Esophagus squamous epithelium (tissue), 5 donors: ENCODE data around the gene MTRFR. TPM values are rescaled to one million over a fixed set of nuclear protein-coding genes. Genes with fewer than 3 reads are reported as not detected.
"Not testable (repeated sequence)": the region's sequence is repeated elsewhere in the genome, so short reads cannot be mapped to it uniquely, and the experiment has no call there.

Experiments
- DNase-seq: peaks from one replicate; lab custom pipeline; 2025; lab: John Stamatoyannopoulos, UW
- H3K27ac ChIP-seq, 4 donors: fragments of 200-600 bp; sonication (generic); one replicate each; pipeline ENCODE4 v1.5.1; 2016 to 2019; ENCODE audit warnings: mild to moderate bottlenecking in 1 of 4
- H3K27me3 ChIP-seq, 4 donors: fragments of 200-600 bp; sonication (generic); 1 replicate in 3 of 4; 2 replicates in 1 of 4; pipeline versions ENCODE4 v1.5.1 to v1.6.0; 2017 to 2021; ENCODE audit warnings: antibody characterized with exemption in 1 of 4
- H3K36me3 ChIP-seq, 3 donors: fragments of 200-600 bp; sonication (generic); one replicate each; pipeline ENCODE4 v1.5.1; 2016 to 2019
- H3K4me1 ChIP-seq, 3 donors: fragments of 200-600 bp; sonication (generic); one replicate each; pipeline ENCODE4 v1.5.1; 2017 to 2019
- H3K4me3 ChIP-seq, 4 donors: fragments of 200-600 bp; sonication (generic); 1 replicate in 3 of 4; 2 replicates in 1 of 4; pipeline ENCODE4 v1.5.1; 2016 to 2019; ENCODE audit warnings: mild to moderate bottlenecking in 2 of 4, moderate library complexity in 1 of 4
- H3K9me3 ChIP-seq, 3 donors: fragments of 200-600 bp; sonication (generic); one replicate each; pipeline ENCODE4 v1.5.1; 2016 to 2019
- CTCF ChIP-seq, 6 experiments: fragments of 450-650 bp in 4 of 6; fragments of 200-600 bp in 2 of 6; sonication (generic) in 2 of 6; IDR thresholded peaks; one replicate each; pipeline ENCODE4 v1.5.1; 2016 to 2019; ENCODE audit warnings: antibody characterized with exemption in 6 of 6, mild to moderate bottlenecking in 4 of 6, moderate library complexity in 4 of 6
- POLR2A ChIP-seq, 4 donors: fragments of 450-650 bp; IDR thresholded peaks; one replicate each; pipeline ENCODE4 v1.6.1; 2017; ENCODE audit warnings: antibody characterized with exemption in 4 of 4, mild to moderate bottlenecking in 4 of 4, moderate library complexity in 3 of 4
- WGBS, 2 donors: methylation state at CpG; one replicate each; pipeline ENCODE4 v1.1.5; 2018; 5-methylcytosine and 5-hydroxymethylcytosine counted together
- intact Hi-C: fragments of 100-400 bp; cut with DNase I; formaldehyde crosslinking; loops from one replicate; pipeline ENCODE4 v1.15.0; 2022
- total RNA-seq, 4 donors: library from RNA; depleted of rRNA; stranded (reverse); fragments of >200 nt; gene quantifications; one replicate each; pipeline ENCODE4 v1.1.0, GENCODE V29; 2016
- donor health status: DM: yes; HTN: yes; CAD: no.

The MTRFR gene
- total RNA-seq, 4 donors from 2014 or later, result 5.3 to 11.4 (median 7.2) TPM

GRCh38 chr12:123238961-123239360 is 5.7 kb downstream of the MTRFR start:
- TF ChIP-seq CTCF (IDR thresholded peaks at IDR 0.05) (no peak), POLR2A (IDR thresholded peaks at IDR 0.05) (no peak)
- intact Hi-C loops, result no loop called here
- Histone ChIP-seq H3K9me3 (no peaks in the 10 kb centered on the region), H3K4me1 (peaks cover 10 to 68% (median 17%) of the 10 kb centered on the region in 3 donors), H3K27me3 (no peaks in the 10 kb centered on the region), H3K4me3 (no peak overlapping the region), H3K36me3 (peaks cover 0 to 34% (median 0%) of the 10 kb centered on the region in 3 donors), H3K27ac (no peak overlapping the region)
- WGBS, 2 donors, result 54 to 70% methylated on average over 6 of the region's 6 CpGs
- no peak for DNase-seq

- 35 to 37% methylated on average over 11 of the region's 11 CpGs for WGBS, 2 donors
- Histone ChIP-seq H3K27me3 (no peaks in the 10 kb centered on the region), H3K27ac (peak overlapping the region in 2 of 4 donors; percentile 31 to 40), H3K4me3 (no peak overlapping the region), H3K36me3 (peaks cover 0 to 18% (median 0%) of the 10 kb centered on the region in 3 donors), H3K4me1 (peaks cover 6 to 34% (median 10%) of the 10 kb centered on the region in 3 donors), H3K9me3 (no peaks in the 10 kb centered on the region)
- TF ChIP-seq CTCF (IDR thresholded peaks at IDR 0.05) (no peak), POLR2A (IDR thresholded peaks at IDR 0.05) (no peak)
- DNase-seq, result no peak
- intact Hi-C loops, result no loop called here
These were observed 9.1 kb downstream of the MTRFR start for GRCh38 chr12:123242116-123242904.

GRCh38 chr12:123243671-123244262 is 10.5 kb downstream of the MTRFR start:
- DNase-seq, result no peak
- Histone ChIP-seq H3K27me3 (no peaks in the 10 kb centered on the region), H3K36me3 (peaks cover 0 to 25% (median 0%) of the 10 kb centered on the region in 3 donors), H3K9me3 (no peaks in the 10 kb centered on the region), H3K4me1 (peaks cover 4 to 20% (median 6%) of the 10 kb centered on the region in 3 donors), H3K27ac (no peak overlapping the region), H3K4me3 (no peak overlapping the region)
- no peak for TF ChIP-seq POLR2A (IDR thresholded peaks at IDR 0.05)
- TF ChIP-seq CTCF (IDR thresholded peaks at IDR 0.05), result no peak
- intact Hi-C loops, result no loop called here
- 75% methylated on average over 6 of the region's 7 CpGs for WGBS, 2 donors

GRCh38 chr12:123245678-123246077 is 12.4 kb downstream of the MTRFR start:
- Histone ChIP-seq H3K4me3 (no peak overlapping the region), H3K9me3 (no peaks in the 10 kb centered on the region), H3K4me1 (peaks cover 7 to 32% (median 11%) of the 10 kb centered on the region in 3 donors), H3K27ac (no peak overlapping the region), H3K36me3 (peaks cover 0 to 34% (median 0%) of the 10 kb centered on the region in 3 donors), H3K27me3 (no peaks in the 10 kb centered on the region)
- no peak for DNase-seq
- no peak for TF ChIP-seq POLR2A (IDR thresholded peaks at IDR 0.05)
- WGBS, 2 donors, result 81 to 90% methylated on average over 3 of the region's 3 CpGs
- intact Hi-C loops, result no loop called here

- 87 to 93% methylated on average over 2 of the region's 2 CpGs for WGBS, 2 donors
- peaks cover 14 to 40% (median 22%) of the 10 kb centered on the region in 3 donors for H3K4me1 ChIP-seq
- H3K9me3 ChIP-seq, H3K27me3 ChIP-seq, intact Hi-C loops, DNase-seq, H3K27ac ChIP-seq, H3K4me3 ChIP-seq: not testable (repeated sequence)
- H3K36me3 ChIP-seq, result peaks cover 0 to 17% (median 0%) of the 10 kb centered on the region in 3 donors
These were observed 14.9 kb downstream of the MTRFR start for GRCh38 chr12:123248129-123248528.

- peak overlapping the region in 1 of 4 donors; percentile 87 for H3K27ac ChIP-seq
- H3K9me3 ChIP-seq, H3K4me3 ChIP-seq, H3K27me3 ChIP-seq, intact Hi-C loops, DNase-seq: not testable (repeated sequence)
- H3K36me3 ChIP-seq, result peaks cover 2 to 27% (median 5%) of the 10 kb centered on the region in 3 donors
- H3K4me1 ChIP-seq, result peaks cover 24 to 51% (median 28%) of the 10 kb centered on the region in 3 donors
- WGBS, 2 donors, result 83 to 100% methylated on average over 1 to 8 of the region's 26 CpGs
These were observed 15.9 kb downstream of the MTRFR start for GRCh38 chr12:123248996-123249741.
